Heart left ventricle (tissue), 13 donors: ENCODE results near the gene LRMDA.

ENCODE experiments used
- POLR2A ChIP-seq, 2 donors: fragments of 450-650 bp; IDR thresholded peaks; one replicate each; pipeline ENCODE4 v1.6.1; 2017; ENCODE audit warnings: antibody characterized with exemption in 2 of 2, mild to moderate bottlenecking in 2 of 2, moderate library complexity in 2 of 2
- TF ChIP-seq, protein P1 (sequence below), 12 donors: fragments of 200-600 bp; sonication (generic) in 4 of 12; IDR thresholded peaks; one replicate each; pipeline versions ENCODE4 v1.5.0 to v1.8.0; 2018 to 2022; ENCODE audit warnings: antibody characterized with exemption in 12 of 12, mild to moderate bottlenecking in 5 of 12
- donor health status: ischemic (EF 13 %, LVEDD 7.1; RV severe dilation, severe dysfunction).
- donor health status: DM: no; HTN: yes; CAD: no.
- donor health status: DM: no; HTN: no; CAD: no.
- donor health status: ischemic (EF 25% LVEDD 6.9; RV normal size, moderate dysfunction).
- donor health status: ischemic (EF 25% LVEDD 5.7; RV mildly dilated, moderate dysfunction).
- donor health status: ischemic (EF 35%, LVEDD 5.7; RV mildly dilated, moderate dysfunction).
- donor health status: nonischemic (EF 11% LVEDD 7.7; RV severe dilation, severe dysfunction).
- donor health status: DM: yes; HTN: yes; CAD: no.
- donor health status: PGD.
- donor health status: ischemic (EF 29% LVEDD 5.4; RV normal size, mild dysfunction).
- donor health status: nonischemic (EF 23%, LVEDD 6.1; RV moderate dilation, normal function).

DNA sequence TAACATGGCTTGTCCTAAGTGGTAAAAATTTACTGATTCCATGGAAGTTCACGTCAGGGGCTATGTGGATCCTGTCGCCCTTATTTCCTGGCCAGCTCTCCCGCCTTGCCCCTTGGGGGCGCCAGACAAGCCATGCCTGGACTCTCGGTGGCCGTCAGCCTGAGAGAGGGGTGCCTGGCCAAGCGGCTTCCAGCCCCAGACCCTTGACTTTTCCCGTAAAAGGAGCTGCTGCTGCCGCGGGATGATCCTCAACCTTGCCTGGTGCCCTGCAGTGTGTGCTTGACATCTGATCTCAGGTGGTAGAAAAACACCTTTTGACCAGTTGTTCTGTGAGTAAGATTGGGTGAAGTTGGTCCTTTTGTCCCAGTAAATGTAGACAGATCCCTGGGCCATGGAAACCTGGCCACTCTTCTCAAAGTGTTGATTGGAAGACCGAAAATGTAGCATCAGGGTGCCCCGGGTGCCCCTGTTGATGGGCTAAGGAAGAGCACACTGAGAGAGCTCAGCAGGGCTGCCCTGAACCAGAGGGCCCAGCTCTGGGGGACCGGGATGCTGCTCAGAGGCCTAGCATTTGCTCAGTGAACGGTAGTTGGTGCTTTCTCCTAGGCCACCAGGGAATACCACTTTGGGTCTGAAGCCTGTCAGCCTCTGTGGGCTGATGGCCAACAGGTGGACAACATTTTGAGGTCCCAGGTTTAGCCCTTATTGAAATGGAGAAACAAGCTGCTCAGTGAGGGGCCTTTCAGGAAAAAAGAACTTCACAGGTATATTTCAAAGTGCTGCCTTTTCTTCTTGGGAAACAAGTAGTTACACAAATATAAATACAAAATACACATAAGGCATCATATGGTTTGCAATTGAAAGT lies 162.5 kb downstream of the LRMDA start:
- TF ChIP-seq POLR2A (IDR thresholded peaks at IDR 0.05), result no peak
- TF ChIP-seq, protein P1, sequence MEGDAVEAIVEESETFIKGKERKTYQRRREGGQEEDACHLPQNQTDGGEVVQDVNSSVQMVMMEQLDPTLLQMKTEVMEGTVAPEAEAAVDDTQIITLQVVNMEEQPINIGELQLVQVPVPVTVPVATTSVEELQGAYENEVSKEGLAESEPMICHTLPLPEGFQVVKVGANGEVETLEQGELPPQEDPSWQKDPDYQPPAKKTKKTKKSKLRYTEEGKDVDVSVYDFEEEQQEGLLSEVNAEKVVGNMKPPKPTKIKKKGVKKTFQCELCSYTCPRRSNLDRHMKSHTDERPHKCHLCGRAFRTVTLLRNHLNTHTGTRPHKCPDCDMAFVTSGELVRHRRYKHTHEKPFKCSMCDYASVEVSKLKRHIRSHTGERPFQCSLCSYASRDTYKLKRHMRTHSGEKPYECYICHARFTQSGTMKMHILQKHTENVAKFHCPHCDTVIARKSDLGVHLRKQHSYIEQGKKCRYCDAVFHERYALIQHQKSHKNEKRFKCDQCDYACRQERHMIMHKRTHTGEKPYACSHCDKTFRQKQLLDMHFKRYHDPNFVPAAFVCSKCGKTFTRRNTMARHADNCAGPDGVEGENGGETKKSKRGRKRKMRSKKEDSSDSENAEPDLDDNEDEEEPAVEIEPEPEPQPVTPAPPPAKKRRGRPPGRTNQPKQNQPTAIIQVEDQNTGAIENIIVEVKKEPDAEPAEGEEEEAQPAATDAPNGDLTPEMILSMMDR (IDR thresholded peaks at IDR 0.05), result peak in 2 of 12 donors; percentile 19 to 23
